PFSK-1 (cell line): ENCODE results near the gene SHISAL1.

Experiments used
- FOXP2 ChIP-seq: optimal IDR thresholded peaks from 2 replicates; pipeline ENCODE3; 2011; ENCODE audit warnings: borderline replicate concordance, control low read depth, inconsistent platforms; ENCODE audit not compliant: insufficient read depth; ENCODE audit errors: extremely low read length, extremely low read depth
- POLR2AphosphoS5 ChIP-seq: IDR thresholded peaks from 2 replicates; pipeline ENCODE4 v1.6.1; 2012; ENCODE audit warnings: low read depth, mild to moderate bottlenecking, control low read depth, low read length, moderate library complexity
- SIN3A ChIP-seq: IDR thresholded peaks from 2 replicates; pipeline ENCODE4 v1.6.1; 2012; ENCODE audit warnings: mild to moderate bottlenecking, low read length, moderate library complexity, borderline replicate concordance; ENCODE audit not compliant: insufficient read depth
- TAF1 ChIP-seq: IDR thresholded peaks from 2 replicates; pipeline ENCODE4 v1.6.1; 2012; ENCODE audit warnings: low read length, control low read depth, borderline replicate concordance; ENCODE audit not compliant: insufficient read depth
- TF ChIP-seq, protein P1 (sequence below), 2 experiments: IDR thresholded peaks; 2 replicates each; pipeline versions ENCODE4 v1.6.1 to v1.8.0; 2011 to 2012; ENCODE audit warnings: low read depth in 2 of 2, low read length in 2 of 2, control low read depth in 1 of 2, inconsistent platforms in 1 of 2, mild to moderate bottlenecking in 1 of 2, moderate library complexity in 1 of 2; ENCODE audit not compliant: insufficient read depth in 1 of 2

The SHISAL1 gene

DNA sequence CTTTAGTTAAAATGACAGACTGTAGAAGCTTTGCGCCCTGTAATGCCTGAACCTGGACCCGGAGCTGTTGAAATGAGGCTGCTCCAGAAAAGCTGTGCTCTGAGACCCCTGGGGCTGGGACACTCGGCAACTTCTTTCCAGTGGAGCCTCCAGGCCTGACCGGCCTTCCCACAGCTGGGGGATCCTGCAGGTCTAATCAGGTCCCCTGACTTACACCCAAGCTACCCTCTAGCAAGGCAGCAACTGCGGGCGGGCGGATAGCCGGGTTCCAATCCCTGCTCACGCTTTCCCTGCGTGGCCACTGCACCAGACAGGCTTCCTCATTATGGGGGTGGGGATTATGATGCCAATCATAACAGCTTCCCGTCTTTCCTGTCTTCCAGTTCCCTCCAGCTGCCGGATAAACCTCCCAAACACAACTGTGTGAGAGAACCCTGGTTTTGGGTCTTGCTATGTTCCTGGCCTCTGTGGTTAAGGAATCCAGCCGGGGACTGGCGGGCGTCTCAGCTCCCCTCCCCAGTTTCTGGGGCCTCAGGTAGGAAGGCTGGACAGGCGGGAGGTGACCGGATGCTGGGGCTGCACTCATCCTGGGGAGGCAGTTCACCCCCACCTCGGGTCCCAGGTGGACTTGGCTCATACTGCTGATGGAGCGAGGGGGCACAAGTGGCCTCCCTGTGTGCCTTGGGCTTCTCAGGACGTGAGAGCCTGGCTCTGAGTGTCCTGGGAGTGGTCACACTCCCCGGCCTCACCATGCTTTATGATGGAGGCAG lies 93.5 kb downstream of the SHISAL1 start:
- no peak for TF ChIP-seq POLR2AphosphoS5
- no peak for TF ChIP-seq TAF1
- TF ChIP-seq, protein P1, sequence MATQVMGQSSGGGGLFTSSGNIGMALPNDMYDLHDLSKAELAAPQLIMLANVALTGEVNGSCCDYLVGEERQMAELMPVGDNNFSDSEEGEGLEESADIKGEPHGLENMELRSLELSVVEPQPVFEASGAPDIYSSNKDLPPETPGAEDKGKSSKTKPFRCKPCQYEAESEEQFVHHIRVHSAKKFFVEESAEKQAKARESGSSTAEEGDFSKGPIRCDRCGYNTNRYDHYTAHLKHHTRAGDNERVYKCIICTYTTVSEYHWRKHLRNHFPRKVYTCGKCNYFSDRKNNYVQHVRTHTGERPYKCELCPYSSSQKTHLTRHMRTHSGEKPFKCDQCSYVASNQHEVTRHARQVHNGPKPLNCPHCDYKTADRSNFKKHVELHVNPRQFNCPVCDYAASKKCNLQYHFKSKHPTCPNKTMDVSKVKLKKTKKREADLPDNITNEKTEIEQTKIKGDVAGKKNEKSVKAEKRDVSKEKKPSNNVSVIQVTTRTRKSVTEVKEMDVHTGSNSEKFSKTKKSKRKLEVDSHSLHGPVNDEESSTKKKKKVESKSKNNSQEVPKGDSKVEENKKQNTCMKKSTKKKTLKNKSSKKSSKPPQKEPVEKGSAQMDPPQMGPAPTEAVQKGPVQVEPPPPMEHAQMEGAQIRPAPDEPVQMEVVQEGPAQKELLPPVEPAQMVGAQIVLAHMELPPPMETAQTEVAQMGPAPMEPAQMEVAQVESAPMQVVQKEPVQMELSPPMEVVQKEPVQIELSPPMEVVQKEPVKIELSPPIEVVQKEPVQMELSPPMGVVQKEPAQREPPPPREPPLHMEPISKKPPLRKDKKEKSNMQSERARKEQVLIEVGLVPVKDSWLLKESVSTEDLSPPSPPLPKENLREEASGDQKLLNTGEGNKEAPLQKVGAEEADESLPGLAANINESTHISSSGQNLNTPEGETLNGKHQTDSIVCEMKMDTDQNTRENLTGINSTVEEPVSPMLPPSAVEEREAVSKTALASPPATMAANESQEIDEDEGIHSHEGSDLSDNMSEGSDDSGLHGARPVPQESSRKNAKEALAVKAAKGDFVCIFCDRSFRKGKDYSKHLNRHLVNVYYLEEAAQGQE (IDR thresholded peaks at IDR 0.05; ENCODE audit: insufficient read depth in 1 of 2, low read depth in 2 of 2, low read length in 2 of 2), result no peak
- no peak for TF ChIP-seq SIN3A
- no peak for TF ChIP-seq FOXP2

DNA sequence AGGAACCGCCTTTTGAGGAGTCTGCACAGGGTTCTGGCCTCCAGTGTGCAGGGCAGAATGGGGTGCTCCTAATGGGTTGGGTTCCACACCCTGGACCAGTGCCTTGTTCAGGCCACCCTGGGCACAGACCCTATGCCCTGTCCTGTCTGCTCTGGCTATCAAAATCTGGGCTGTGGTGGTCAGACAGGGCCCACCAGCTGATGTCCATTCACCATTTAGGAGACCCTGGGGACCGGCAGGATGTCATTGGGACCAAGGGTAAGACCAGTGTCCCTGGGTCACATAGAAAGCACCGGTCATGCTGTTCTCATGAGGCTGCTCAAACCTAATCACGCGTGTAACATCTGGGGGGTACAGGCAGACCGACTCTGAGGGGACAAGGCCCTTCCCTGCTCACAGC lies 94.7 kb downstream of the SHISAL1 start:
- TF ChIP-seq POLR2AphosphoS5 (no peak), FOXP2 (no peak)

DNA sequence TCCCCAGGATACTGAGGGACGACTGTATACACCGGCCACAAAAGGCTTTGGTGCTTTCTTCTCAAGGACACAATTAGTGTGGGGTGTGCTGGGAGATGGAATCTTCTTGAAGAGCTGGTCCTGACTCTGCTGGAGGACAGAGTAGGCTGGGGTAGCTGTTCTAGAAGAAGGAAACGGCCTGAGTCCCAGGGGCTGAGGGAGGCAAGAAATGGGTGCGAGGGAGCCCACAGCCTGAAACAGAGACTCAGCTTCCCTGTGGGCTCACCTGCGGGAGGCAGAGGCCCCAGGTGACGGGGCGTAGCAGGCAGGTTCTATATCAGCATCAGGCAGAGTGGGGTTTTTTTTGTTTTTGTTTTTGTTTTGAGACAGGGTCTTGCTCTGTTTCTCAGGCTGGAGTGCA lies 95.4 kb downstream of the SHISAL1 start:
- TF ChIP-seq FOXP2, result no peak
- TF ChIP-seq, protein P1 (IDR thresholded peaks at IDR 0.05; ENCODE audit: insufficient read depth in 1 of 2, low read depth in 2 of 2, low read length in 2 of 2), result no peak
- no peak for TF ChIP-seq SIN3A
- no peak for TF ChIP-seq POLR2AphosphoS5
- TF ChIP-seq TAF1, result no peak

DNA sequence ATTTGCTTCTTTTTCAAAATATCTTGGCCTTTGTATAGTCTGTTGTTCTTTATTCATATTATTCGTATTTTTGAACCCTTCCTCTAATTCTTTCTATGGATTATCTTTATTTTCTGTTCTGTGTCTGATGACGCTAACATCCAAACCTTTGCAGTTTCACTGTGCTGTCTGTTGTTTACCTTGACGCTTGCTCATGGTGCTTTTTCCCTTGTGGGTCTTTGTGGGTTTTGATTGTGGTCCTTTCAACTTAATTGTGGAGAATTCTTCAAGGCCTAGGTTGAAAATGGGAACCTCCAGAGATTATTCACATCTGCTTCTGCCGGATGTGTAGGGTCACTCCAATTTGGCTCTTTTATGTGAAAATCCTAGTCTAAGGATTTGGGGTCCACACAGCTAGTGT lies 97.5 kb downstream of the SHISAL1 start:
- TF ChIP-seq TAF1, result no peak
- no peak for TF ChIP-seq SIN3A
- no peak for TF ChIP-seq POLR2AphosphoS5
- TF ChIP-seq FOXP2, result no peak
- TF ChIP-seq, protein P1 (IDR thresholded peaks at IDR 0.05; ENCODE audit: insufficient read depth in 1 of 2, low read depth in 2 of 2, low read length in 2 of 2), result no peak

DNA sequence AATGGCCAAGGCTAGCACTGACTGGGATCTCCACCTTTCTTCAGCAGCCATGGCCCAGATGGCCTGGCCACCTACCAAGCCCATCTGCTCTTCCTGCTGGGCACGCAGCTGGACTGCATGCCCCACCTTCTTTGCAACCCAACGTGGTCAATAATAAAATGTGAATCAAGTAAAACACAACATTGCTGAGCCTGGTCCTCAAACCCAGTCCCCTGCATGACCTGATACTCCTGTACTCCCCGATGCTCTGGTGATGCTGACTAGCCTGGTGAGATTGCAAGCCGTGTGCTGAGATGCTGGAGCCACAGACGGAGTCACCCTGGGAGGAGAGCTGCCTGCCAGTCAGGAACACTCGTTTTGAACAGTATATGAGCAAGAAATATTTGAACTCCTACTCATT lies 98.0 kb downstream of the SHISAL1 start:
- TF ChIP-seq, protein P1 (IDR thresholded peaks at IDR 0.05; ENCODE audit: insufficient read depth in 1 of 2, low read depth in 2 of 2, low read length in 2 of 2), result no peak
- TF ChIP-seq TAF1, result no peak
- TF ChIP-seq SIN3A, result no peak
- TF ChIP-seq POLR2AphosphoS5, result no peak
- TF ChIP-seq FOXP2, result no peak
